GM04503 (cell line): ENCODE results near the gene TMEM120A.

Source experiments
- DNase-seq: peaks from one replicate; pipeline ENCODE4 v3.0.0-alpha.2; 2012; ENCODE audit warnings: low read depth

Gene TMEM120A

DNA sequence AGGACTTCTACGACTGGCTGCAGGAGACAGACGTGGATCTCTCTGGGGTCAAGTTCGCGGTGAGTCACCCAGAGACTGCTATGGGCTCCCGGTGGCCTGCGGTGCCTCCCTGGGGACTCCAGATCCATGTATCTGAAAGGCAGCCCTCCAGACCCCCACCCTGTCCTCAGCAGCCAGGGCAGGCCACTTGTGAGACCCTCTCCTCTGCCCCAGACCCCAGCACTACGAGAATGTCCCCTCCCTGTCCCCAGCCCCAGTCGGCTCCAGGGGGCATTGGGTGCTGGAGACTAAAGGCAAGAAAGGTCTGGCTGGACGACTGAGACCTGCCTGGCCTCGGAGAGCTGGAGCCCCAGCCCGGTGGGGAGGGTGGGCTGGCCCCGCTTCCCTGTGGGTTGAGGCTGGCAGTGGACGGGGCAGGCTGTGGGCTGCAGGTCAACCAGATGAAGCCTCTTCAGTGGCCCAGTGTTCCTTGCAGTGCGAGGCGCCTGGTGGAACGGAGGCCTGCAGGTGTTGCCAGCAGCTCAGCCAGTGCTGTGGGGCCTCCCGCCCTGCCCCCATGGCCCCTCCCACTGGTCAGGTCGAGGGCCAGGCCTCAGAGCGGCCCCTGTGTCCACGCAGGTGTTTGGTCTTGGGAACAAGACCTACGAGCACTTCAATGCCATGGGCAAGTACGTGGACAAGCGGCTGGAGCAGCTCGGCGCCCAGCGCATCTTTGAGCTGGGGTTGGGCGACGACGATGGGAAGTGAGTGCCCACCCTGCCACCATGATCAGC lies 13.8 kb downstream of the TMEM120A start:
- no peak for DNase-seq

GRCh38 chr7:75979759-75980429 lies 14.5 kb downstream of the TMEM120A start:
- DNase-seq = no peak

GRCh38 chr7:75977743-75978142 lies 16.7 kb downstream of the TMEM120A start:
- no peak for DNase-seq

GRCh38 chr7:75971961-75972763 lies 22.2 kb downstream of the TMEM120A start:
- no peak for DNase-seq

- no peak for DNase-seq
Observed at GRCh38 chr7:75971309-75971960, 23.0 kb downstream of the TMEM120A start.

DNA sequence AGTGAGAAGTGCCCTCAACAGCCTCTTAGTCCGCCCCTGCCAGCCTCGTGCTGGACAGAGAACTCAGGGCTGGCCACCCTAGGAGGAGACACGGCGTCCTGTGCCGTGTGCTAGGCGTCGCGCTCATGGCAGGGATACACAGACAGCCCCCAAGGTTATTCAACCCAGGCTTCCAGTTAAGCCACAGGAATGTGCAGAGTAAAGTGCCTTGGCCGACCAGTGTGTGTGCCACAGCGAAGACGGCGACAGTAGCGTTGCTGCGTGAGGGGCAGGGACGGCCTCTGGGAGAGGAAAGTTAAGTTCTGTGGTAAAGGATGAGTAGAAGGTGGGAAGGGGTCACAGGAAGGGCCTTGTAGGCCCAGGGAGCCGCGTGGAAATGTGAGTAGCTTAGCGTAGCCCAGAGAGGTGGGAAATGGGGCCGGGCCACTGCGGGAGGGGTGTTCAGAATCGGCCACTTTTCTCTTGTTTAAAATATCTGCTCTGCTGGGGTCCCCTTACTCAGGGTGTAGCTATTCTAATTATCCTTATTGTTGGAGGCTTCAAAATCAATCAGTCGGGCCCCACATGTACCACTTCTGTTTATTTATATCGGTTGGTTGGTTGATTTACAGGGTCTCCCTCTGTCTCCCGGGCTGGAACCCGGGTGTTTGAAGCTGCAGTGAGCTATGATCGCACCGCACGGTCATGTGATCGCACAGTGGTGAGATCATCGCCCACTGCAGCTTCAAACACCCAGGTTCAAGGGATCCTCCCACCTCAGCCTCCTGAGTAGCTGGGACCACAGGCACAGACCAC lies 24.5 kb downstream of the TMEM120A start:
- no peak for DNase-seq

GRCh38 chr7:75969182-75969581 lies 25.2 kb downstream of the TMEM120A start:
- DNase-seq = no peak

- no peak for DNase-seq
Observed at GRCh38 chr7:75968561-75969001, 25.8 kb downstream of the TMEM120A start.

- DNase-seq = no peak
Observed at GRCh38 chr7:75968012-75968411, 26.4 kb downstream of the TMEM120A start.

GRCh38 chr7:75967487-75967997 lies 26.9 kb downstream of the TMEM120A start:
- no peak for DNase-seq

- DNase-seq = no peak
Observed at GRCh38 chr7:75967055-75967454, 27.3 kb downstream of the TMEM120A start.

DNA sequence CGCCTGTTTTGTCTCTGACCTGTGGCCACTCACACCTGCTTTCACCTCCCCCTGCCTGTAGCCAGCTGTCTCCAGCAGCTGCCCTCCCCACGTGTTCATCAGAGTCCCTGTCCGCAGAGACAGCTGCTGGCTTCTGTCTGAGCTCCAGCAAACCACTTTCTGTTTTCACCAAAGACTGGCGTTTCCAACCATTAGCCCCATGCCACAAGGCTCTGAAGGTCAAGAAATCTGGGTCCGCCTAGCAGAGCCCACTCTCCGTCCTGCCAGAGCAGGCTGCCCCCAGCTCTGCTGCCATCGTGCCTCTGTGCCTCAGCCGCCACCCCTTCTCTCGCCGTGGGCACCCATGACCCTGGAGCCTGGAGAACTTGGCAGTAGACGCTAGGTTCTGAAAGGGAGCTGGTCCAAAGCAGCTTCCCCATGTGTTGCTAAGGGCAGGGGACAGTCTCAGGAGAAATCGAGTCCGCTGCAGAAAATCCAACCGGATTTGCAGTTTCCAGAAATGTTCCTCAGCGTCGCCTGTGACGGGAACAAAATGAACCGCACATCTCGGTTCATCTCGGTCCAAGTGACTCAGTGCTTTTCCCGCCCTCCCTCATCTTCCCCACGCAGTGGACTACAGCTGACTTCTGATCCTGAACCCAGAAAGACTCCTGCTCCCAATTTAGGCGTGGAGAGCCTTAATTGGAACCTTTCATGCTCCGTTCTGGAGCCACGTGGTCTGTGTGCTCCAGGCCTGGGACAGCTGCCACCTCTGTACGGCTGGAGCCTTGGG lies 28.0 kb downstream of the TMEM120A start:
- peak; percentile 43 for DNase-seq

- DNase-seq = no peak
Observed at GRCh38 chr7:75965617-75966016, 28.8 kb downstream of the TMEM120A start.

GRCh38 chr7:75963381-75963995 lies 30.9 kb downstream of the TMEM120A start:
- no peak for DNase-seq

DNA sequence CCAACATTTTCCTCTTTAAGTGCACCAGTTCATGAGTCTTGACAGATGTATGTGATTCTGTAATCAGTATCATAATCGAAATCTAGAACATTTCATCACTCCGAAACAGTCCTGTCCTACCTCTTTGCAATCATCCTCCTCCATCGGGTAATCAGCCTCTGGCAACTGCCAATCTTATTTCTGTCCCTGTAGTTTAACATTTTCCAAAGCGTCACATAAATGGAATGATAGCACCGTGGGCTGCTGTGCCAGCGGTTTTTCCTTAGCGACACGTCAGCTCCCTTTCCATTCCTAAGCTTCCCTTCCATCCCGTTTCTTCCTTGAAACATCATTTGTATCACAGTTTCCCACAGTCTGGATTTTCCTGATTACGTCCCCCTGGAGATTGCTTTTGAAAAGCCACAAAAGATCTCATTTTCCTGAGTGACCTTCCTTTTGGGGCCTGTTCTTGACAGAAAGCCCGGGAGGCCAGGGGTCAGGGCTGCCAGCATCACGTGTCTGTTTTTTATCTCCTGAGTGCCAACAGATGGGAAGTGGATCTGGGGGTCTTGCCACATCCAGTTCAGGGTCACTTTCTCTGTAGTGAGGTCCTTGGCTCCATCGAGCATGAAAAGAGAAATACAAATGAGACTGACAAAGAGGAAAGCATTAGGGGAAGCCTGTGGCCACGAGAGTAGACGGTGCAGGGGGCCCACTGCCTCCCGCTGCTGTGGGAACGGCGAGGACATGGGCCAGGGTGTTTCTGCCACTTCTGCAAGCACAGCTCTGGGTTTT lies 31.6 kb downstream of the TMEM120A start:
- DNase-seq = peak; percentile 87

GRCh38 chr7:75961218-75961617 lies 33.2 kb downstream of the TMEM120A start:
- DNase-seq = no peak

- no peak for DNase-seq
Observed at GRCh38 chr7:75960372-75960771, 34.0 kb downstream of the TMEM120A start.

DNA sequence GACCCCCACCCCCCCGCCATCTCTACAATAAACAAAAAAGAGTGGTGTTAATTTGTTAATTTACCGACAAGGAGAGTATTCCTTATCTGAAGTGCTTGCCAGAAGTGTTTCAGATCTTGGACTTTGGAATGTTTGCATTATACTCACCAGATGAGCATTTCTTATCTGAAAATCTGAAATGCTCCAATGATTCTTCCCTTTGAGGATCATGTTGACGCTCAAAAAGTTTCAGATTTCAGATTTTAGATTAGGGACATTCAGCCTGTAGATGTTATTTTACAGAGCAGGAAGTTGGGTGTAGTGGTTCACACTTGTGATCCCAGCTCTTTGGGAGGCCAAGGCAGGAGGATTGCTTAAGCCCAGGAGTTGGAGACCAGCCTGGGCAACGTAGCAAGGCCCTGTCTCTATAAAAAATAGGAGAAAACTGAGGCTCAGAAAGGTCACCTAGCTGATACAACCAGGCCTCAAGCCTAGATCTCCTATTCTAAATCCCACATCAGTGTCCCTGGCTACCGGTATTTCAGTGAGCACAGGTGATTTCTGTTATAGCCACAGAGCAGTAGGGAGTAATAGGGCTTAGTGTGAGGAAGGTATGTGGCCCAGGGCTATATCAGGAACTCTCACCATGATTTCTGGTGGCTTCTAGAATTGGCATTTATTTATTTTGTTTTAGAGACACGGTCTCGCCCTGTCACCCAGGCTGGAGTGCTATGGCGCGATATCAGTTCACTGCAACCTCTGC lies 35.4 kb downstream of the TMEM120A start:
- DNase-seq = no peak
